Measurements from ENCODE around the gene CCDC15.

Gene CCDC15

DNA sequence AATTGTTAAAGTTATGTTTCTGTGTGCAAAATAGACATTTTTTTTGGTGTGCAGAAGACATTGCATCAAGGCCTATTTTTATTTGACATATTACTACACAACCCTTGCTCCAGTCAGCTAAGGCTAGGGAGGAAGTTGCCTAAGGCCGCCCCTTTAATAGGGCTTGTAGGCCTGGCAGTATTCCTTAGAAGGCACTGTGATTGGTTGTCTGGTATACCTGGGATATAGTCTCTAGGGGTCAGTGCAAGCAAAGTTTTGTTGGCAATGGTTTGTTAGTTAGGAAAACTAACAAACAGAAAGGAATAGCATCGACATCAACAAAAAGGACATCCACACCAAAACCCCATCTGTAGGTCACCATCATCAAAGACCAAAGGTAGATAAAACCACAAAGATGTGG lies 16.9 kb downstream of the CCDC15 start:
- in situ Hi-C loops (cut with MboI; ENCODE audit: low sequenced_read_pairs, unreplicated experiment): loop anchor here (25.0 kb wide), 1 partner anchor 391 kb away; no protein-coding TSS in a partner anchor
- DNase-seq (ENCODE audit: low spot score): no peak
- TF ChIP-seq, protein P1, sequence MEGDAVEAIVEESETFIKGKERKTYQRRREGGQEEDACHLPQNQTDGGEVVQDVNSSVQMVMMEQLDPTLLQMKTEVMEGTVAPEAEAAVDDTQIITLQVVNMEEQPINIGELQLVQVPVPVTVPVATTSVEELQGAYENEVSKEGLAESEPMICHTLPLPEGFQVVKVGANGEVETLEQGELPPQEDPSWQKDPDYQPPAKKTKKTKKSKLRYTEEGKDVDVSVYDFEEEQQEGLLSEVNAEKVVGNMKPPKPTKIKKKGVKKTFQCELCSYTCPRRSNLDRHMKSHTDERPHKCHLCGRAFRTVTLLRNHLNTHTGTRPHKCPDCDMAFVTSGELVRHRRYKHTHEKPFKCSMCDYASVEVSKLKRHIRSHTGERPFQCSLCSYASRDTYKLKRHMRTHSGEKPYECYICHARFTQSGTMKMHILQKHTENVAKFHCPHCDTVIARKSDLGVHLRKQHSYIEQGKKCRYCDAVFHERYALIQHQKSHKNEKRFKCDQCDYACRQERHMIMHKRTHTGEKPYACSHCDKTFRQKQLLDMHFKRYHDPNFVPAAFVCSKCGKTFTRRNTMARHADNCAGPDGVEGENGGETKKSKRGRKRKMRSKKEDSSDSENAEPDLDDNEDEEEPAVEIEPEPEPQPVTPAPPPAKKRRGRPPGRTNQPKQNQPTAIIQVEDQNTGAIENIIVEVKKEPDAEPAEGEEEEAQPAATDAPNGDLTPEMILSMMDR (IDR thresholded peaks at IDR 0.05; ENCODE audit: borderline replicate concordance, control extremely low read depth, extremely low read depth, insufficient read depth, missing control alignments): no peak

DNA sequence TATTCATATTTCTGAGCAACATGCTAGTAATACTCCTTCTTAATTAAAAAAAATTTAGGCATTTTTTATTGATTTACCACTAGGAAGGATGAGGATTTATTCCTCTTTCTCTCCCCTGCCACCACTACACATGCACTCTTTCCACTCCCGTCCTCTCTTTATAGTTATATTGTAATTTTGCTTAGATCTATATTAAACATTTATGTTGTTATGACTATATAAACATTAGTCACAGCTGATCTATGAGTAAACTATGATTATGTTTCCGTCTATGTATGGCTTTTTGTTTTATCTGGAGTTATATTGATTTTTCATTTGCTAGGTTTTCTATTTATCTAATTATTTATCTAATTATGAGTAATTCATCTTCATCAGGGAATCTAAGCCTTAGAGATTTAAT lies 17.8 kb downstream of the CCDC15 start:
- TF ChIP-seq, protein P1 (IDR thresholded peaks at IDR 0.05; ENCODE audit: borderline replicate concordance, control extremely low read depth, extremely low read depth, insufficient read depth, missing control alignments): no peak
- no peak for DNase-seq (ENCODE audit: low spot score)
- in situ Hi-C loops (cut with MboI; ENCODE audit: low sequenced_read_pairs, unreplicated experiment): loop anchor here (25.0 kb wide), 1 partner anchor 390 kb away; no protein-coding TSS in a partner anchor

- DNase-seq (ENCODE audit: low spot score): no peak
- in situ Hi-C loops (cut with MboI; ENCODE audit: low sequenced_read_pairs, unreplicated experiment): no loop called here
These were observed 22.5 kb downstream of the CCDC15 start for GRCh38 chr11:124976531-124976930.

DNA sequence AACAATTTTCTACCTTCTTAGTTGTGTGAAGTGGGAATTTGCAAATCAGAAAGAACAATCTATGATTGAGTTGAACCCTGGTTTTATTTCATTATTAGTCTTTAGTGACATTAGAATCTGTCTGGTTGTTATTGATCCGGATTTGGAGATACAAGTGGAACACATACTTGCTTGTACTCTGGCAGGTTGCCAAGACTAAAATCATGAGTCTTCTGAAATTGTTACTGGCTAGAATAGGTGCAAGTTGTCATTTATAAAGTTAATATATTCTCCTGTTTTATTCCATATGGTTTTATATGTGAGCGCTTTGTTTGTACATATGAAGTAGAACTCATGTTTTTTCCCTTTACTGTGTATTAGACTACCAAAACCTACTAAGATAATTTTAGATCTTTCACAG lies 23.0 kb downstream of the CCDC15 start:
- in situ Hi-C loops (cut with MboI; ENCODE audit: low sequenced_read_pairs, unreplicated experiment): no loop called here
- TF ChIP-seq, protein P1 (IDR thresholded peaks at IDR 0.05; ENCODE audit: borderline replicate concordance, control extremely low read depth, extremely low read depth, insufficient read depth, missing control alignments): no peak

More at GRCh38 chr11:124976531-124976930, 22.5 kb downstream of the CCDC15 start:
- TF ChIP-seq, protein P1 (IDR thresholded peaks at IDR 0.05; ENCODE audit: borderline replicate concordance, control extremely low read depth, extremely low read depth, insufficient read depth, missing control alignments): no peak

GRCh38 chr11:124978316-124978715 lies 24.3 kb downstream of the CCDC15 start:
- no peak for DNase-seq (ENCODE audit: low spot score)
- TF ChIP-seq, protein P1 (IDR thresholded peaks at IDR 0.05; ENCODE audit: borderline replicate concordance, control extremely low read depth, extremely low read depth, insufficient read depth, missing control alignments): no peak
- in situ Hi-C loops (cut with MboI; ENCODE audit: low sequenced_read_pairs, unreplicated experiment): no loop called here

More for the DNA sequence above, 23.0 kb downstream of the CCDC15 start:
- DNase-seq (ENCODE audit: low spot score): no peak

DNA sequence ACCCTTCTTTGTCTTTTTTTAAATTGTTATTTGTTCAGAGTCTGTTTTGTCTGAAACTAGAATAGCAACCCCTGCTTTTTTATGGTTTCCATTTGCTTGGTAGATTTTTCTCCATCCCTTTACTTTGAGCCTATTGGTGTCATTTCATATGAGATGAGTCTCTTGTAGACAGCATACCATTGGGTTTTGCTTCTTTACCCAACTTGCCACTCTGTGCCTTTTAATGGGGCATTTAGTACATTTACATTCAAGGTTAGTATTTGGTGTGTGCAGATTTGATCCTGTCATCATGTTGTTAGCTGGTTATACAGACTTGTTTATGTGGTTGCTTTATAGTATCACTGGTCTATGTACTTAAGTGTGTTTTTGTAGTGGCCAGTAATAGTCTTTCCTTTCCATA lies 28.0 kb downstream of the CCDC15 start:
- TF ChIP-seq, protein P1 (IDR thresholded peaks at IDR 0.05; ENCODE audit: borderline replicate concordance, control extremely low read depth, extremely low read depth, insufficient read depth, missing control alignments): no peak
- DNase-seq (ENCODE audit: low spot score): no peak
- in situ Hi-C loops (cut with MboI; ENCODE audit: low sequenced_read_pairs, unreplicated experiment): no loop called here

Measured in GM13976 (cell line).